Upper lobe of left lung (tissue), 4 donors: ENCODE data around the gene AMZ2.

Experiments
- EP300 ChIP-seq, 4 donors: sonication (generic); formaldehyde crosslinking; IDR thresholded peaks; one replicate each; pipeline ENCODE4 v1.5.1; 2017; ENCODE audit warnings: antibody characterized with exemption in 4 of 4, control low read depth in 2 of 4
- POLR2AphosphoS5 ChIP-seq, 2 donors: sonication (generic); formaldehyde crosslinking; IDR thresholded peaks; one replicate each; pipeline ENCODE4 v1.5.1; 2017; ENCODE audit warnings: antibody characterized with exemption in 2 of 2

DNA sequence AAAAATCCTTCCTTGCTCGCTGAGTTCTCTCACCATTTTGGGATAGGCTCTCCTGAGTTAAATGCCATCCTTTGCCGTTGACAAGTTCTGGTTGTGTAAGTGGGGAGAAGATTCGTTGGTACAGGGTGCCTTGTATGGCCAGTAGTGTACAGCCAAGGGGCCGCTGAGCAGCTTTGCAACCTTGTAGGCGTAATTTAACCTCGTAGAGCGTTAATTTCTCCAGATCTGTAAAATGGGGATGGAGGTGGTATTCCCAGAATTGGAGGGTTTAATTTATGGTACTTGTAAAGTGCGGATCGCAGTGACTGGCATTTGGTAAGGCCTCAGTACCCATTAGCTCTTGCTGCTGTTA is 44.8 kb downstream of the AMZ2 start:
- TF ChIP-seq POLR2AphosphoS5 (IDR thresholded peaks at IDR 0.05) (no peak), EP300 (IDR thresholded peaks at IDR 0.05) (no peak)
